NCI-H69 (cell line): Measurements from ENCODE around the gene POLR2A.
"Not testable (repeated sequence)": the region's sequence is repeated elsewhere in the genome, so short reads cannot be mapped to it uniquely, and the experiment has no call there.

Source experiments
- DNase-seq: peaks from one replicate; lab custom pipeline; 2025; lab: John Stamatoyannopoulos, UW

Gene POLR2A

GRCh38 chr17:7460850-7461660, 23.1 kb upstream of the POLR2A start:
- DNase-seq: no peak

DNA sequence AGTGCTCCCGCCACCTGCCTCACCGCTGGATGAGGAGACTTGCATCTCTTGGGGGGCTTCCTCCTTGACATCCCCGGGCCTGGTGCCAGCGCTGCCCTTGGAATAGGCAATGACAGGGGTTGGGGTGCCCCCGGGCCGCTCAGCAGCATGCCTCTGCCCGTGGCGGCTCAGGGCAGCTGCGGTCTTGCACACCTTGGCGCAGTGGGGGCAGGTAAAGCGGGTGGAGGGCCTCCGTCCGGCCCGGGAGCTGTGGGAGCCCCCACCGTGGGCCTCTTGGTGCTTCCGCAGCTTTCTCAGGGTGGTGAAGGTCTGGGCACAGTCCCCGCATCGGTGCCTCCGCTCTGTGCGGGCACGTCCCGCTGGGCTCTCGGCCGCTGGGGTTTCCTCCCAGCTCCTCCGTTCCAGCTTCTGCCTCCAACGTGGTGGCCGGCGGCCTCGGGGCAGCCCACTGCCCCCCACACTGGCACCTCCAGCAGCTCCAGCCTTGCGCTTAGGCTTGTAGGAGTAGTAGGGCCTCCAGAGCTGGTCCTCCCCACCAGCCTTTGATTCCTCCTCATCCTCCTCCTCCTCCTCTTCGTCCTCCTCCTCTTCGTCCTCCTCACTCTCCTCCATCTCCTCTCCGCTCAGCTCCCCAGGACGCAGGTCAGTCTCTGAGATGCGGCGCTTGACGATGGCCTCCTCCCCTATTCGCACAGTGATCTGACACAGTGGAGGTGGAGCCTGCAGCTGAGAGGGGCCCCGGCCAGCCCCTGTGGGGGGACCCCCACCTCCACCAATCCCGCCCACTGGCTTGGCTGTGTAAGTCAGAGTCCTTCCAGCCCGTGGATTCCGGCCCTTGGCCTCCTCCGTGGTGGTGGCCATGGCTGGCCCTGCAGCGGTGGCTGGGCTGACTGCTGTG, 21.4 kb upstream of the POLR2A start:
- DNase-seq: no peak

GRCh38 chr17:7463372-7463846, 20.8 kb upstream of the POLR2A start:
- no peak for DNase-seq

GRCh38 chr17:7464081-7464480, 20.1 kb upstream of the POLR2A start:
- DNase-seq: no peak

GRCh38 chr17:7465597-7466275, 18.4 kb upstream of the POLR2A start:
- no peak for DNase-seq

DNA sequence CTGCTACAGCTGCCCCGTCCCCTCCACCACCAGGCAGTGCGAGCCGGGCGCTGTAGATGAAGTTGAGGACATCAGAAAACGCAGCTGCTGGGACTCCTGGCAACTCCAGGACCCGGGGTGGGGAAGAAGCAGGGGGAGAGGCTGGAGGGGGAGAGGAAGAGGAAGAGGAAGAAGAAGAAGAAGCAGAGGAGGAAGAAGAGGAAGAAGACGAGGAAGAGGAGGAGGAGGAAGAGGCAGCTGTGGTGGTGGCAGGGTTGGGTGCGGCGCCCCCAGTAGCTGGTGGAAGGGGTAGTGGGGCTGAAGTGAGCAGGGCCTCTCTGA, 17.9 kb upstream of the POLR2A start:
- no peak for DNase-seq

GRCh38 chr17:7466639-7467341, 17.4 kb upstream of the POLR2A start:
- no peak for DNase-seq

- no peak for DNase-seq
Measured at GRCh38 chr17:7467498-7467897, 16.7 kb upstream of the POLR2A start.

- DNase-seq: no peak
Measured at GRCh38 chr17:7468290-7468689, 15.9 kb upstream of the POLR2A start.

GRCh38 chr17:7468804-7469389, 15.3 kb upstream of the POLR2A start:
- DNase-seq: no peak

DNA sequence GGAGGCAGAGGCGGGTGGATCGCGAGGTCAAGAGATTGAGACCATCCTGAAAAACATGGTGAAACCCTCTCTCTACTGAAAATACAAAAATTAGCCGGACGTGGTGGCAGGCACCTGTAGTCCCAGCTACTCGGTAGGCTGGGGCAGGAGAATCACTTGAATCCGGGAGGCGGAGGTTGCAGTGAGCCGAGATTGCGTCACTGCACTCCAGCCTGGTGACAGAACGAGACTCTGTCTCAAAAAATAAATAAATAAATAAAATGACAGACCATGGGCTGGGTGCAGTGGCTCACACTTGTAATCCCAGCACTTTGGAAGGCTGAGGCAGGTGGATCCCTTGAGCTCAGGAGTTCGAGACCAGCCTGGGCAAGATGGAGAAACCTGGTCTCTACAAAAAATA, 14.3 kb upstream of the POLR2A start:
- not testable (repeated sequence) for DNase-seq

DNA sequence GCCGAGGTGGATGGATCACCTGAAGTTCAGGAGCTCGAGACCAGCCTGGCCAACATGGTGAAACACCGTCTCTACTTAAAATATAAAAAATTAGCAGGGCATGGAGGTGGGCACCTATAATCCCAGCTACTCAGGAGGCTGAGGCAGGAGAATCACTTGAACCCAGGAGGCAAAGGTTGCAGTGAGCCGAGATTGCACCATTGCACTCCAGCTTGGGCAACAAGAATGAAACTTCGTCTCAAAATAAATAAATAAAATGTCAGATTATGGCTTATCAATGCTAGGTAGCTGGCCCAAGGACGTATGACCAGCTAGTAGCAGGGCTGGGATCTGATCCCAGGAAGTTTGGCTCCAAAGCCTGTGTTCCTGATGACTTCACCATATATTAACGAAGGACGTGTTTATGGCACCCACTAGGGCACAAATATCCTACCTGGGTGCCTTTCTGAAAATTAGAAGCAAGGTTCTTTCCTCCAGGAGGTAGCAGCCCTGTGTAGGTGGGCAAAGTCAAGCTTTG, 13.7 kb upstream of the POLR2A start:
- not testable (repeated sequence) for DNase-seq

GRCh38 chr17:7471729-7472128, 12.4 kb upstream of the POLR2A start:
- DNase-seq: no peak

GRCh38 chr17:7474767-7475166, 9.4 kb upstream of the POLR2A start:
- not testable (repeated sequence) for DNase-seq

- no peak for DNase-seq
Measured at GRCh38 chr17:7475764-7476422, 8.3 kb upstream of the POLR2A start.

- DNase-seq: no peak
Measured at GRCh38 chr17:7476494-7476893, 7.7 kb upstream of the POLR2A start.

- DNase-seq: no peak
Measured at GRCh38 chr17:7476951-7477350, 7.2 kb upstream of the POLR2A start.

- no peak for DNase-seq
Measured at GRCh38 chr17:7477392-7478275, 6.5 kb upstream of the POLR2A start.
